Body of pancreas (tissue), 4 donors: ENCODE measurements around the gene SLC9A9.

Source experiments
- POLR2A ChIP-seq, 3 donors: fragments of 450-650 bp; IDR thresholded peaks; one replicate each; pipeline ENCODE4 v1.6.1; 2016; ENCODE audit warnings: antibody characterized with exemption in 3 of 3, mild to moderate bottlenecking in 2 of 3
- TF ChIP-seq, protein P1 (sequence below), 7 experiments: fragments of 450-650 bp in 4 of 7; fragments of 200-600 bp in 3 of 7; sonication (generic) in 3 of 7; IDR thresholded peaks; one replicate each; pipeline ENCODE4 v1.5.1; 2016 to 2019; ENCODE audit warnings: antibody characterized with exemption in 7 of 7

DNA sequence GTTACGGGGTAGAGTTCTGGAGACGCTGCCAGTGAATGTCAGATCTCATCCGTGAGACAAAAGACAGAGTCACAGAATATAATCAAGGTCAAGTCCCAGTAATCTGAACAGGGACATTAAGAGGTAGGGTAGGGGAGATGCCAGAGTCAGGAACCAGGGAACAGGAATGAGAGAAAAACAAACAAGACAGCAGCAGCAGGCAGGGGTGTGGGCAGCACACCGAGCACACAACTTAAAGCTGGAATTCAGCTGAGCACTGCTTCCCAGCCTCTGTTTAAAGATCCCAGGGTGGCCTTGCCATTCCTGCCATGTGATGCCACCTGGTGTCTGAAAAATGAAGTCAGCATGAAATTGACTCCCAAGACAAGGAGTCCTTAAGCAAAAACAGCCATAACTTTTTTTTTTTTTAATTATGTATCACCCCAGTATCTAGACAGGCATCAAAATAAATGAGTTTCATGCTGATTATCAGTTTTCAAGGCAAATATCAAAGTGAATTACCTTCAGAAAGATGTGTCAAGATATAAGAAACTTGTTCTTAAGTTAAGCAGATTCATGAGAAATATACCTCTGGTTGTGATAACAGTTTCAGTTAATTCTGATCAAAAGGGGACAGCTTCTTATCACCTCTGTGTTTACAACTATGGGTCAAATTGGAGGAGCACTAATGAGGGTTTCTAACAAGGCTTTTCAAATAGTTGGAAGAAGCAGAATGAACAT is 203.7 kb downstream of the SLC9A9 start:
- TF ChIP-seq, protein P1, sequence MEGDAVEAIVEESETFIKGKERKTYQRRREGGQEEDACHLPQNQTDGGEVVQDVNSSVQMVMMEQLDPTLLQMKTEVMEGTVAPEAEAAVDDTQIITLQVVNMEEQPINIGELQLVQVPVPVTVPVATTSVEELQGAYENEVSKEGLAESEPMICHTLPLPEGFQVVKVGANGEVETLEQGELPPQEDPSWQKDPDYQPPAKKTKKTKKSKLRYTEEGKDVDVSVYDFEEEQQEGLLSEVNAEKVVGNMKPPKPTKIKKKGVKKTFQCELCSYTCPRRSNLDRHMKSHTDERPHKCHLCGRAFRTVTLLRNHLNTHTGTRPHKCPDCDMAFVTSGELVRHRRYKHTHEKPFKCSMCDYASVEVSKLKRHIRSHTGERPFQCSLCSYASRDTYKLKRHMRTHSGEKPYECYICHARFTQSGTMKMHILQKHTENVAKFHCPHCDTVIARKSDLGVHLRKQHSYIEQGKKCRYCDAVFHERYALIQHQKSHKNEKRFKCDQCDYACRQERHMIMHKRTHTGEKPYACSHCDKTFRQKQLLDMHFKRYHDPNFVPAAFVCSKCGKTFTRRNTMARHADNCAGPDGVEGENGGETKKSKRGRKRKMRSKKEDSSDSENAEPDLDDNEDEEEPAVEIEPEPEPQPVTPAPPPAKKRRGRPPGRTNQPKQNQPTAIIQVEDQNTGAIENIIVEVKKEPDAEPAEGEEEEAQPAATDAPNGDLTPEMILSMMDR (IDR thresholded peaks at IDR 0.05): peak; percentile 16 to 63 (median 51)
- TF ChIP-seq POLR2A (IDR thresholded peaks at IDR 0.05): no peak
